CD8-positive, alpha-beta memory T cell (primary cell): ENCODE results near the gene TBL1X. TPM values are rescaled to one million over a fixed set of nuclear protein-coding genes. Genes with fewer than 3 reads are reported as not detected.

Experiments
- CTCF ChIA-PET: fragments of 350-600 bp; sonication (Branson Sonifier 250); formaldehyde crosslinking; loops from one replicate; lab custom pipeline; 2021; ENCODE audit warnings: antibody characterized with exemption; lab: Charles Lee
- POLR2A ChIA-PET: fragments of 350-600 bp; sonication (Branson Sonifier 250); formaldehyde crosslinking; loops from one replicate; lab custom pipeline; 2021; ENCODE audit warnings: antibody characterized with exemption; lab: Charles Lee
- DNase-seq, 5 donors: peaks; one replicate each; pipeline versions ENCODE4 v3.0.0 to v3.0.0-alpha.2; 2020 to 2022; ENCODE audit warnings: mixed read lengths in 1 of 5
- H3K27ac ChIP-seq: one replicate; pipeline ENCODE4 v1.7.0; 2013; ENCODE audit warnings: low read depth, mild to moderate bottlenecking, low read length, moderate library complexity
- H3K27me3 ChIP-seq: 2 replicates; pipeline ENCODE4 v1.7.0; 2013; ENCODE audit warnings: low read length, mild to moderate bottlenecking; ENCODE audit not compliant: insufficient read depth, poor library complexity, severe bottlenecking
- H3K36me3 ChIP-seq: 2 replicates; pipeline ENCODE4 v1.7.0; 2013; ENCODE audit warnings: mild to moderate bottlenecking, low read length, moderate library complexity; ENCODE audit not compliant: insufficient read depth
- H3K4me1 ChIP-seq: 2 replicates; pipeline ENCODE4 v1.7.0; 2013; ENCODE audit warnings: mild to moderate bottlenecking, low read length, moderate library complexity; ENCODE audit not compliant: insufficient read depth
- H3K4me3 ChIP-seq: 2 replicates; pipeline ENCODE4 v1.7.0; 2013; ENCODE audit warnings: mild to moderate bottlenecking, low read length
- H3K9me3 ChIP-seq: 2 replicates; pipeline ENCODE4 v1.7.0; 2013; ENCODE audit warnings: mild to moderate bottlenecking, low read length
- H3K27ac Mint-ChIP-seq, 8 donors: one replicate each; pipeline ENCODE4 v1.8.0; 2020 to 2021; ENCODE audit warnings: mixed read lengths in 8 of 8, mild to moderate bottlenecking in 6 of 8, inconsistent platforms in 3 of 8, moderate library complexity in 3 of 8
- H3K27me3 Mint-ChIP-seq, 2 donors: one replicate each; pipeline ENCODE4 v1.8.0; 2020 to 2021; ENCODE audit warnings: mixed read lengths in 2 of 2, mild to moderate bottlenecking in 1 of 2, moderate library complexity in 1 of 2
- H3K36me3 Mint-ChIP-seq, 3 donors: one replicate each; pipeline ENCODE4 v1.8.0; 2020 to 2021; ENCODE audit warnings: mixed read lengths in 3 of 3, inconsistent platforms in 1 of 3, mild to moderate bottlenecking in 1 of 3
- H3K4me1 Mint-ChIP-seq, 3 donors: one replicate each; pipeline ENCODE4 v1.8.0; 2020 to 2021; ENCODE audit warnings: mixed read lengths in 3 of 3, inconsistent platforms in 1 of 3, mild to moderate bottlenecking in 1 of 3
- H3K4me3 Mint-ChIP-seq, 7 donors: one replicate each; pipeline ENCODE4 v1.8.0; 2020 to 2021; ENCODE audit warnings: mixed read lengths in 7 of 7, mild to moderate bottlenecking in 6 of 7, moderate library complexity in 4 of 7, inconsistent platforms in 2 of 7
- H3K9me3 Mint-ChIP-seq, 5 donors: one replicate each; pipeline ENCODE4 v1.8.0; 2020 to 2022; ENCODE audit warnings: mixed read lengths in 5 of 5, mild to moderate bottlenecking in 3 of 5, moderate library complexity in 2 of 5, inconsistent platforms in 1 of 5
- polyA plus RNA-seq: library from polyadenylated mRNA; unstranded; fragments of 300-500 nt; fragmentation: Illumina TruSeq; gene quantifications from one replicate; pipeline ENCODE4 v1.2.3, GENCODE V29; 2021
- total RNA-seq, 2 experiments: library from RNA; stranded (reverse); gene quantifications; one replicate each; pipeline ENCODE4 v1.2.3, GENCODE V29; 2021

Gene TBL1X
- total RNA-seq (10 to 100 TPM; 21.3 to 25.0 TPM), polyA plus RNA-seq (16.1 TPM)

DNA sequence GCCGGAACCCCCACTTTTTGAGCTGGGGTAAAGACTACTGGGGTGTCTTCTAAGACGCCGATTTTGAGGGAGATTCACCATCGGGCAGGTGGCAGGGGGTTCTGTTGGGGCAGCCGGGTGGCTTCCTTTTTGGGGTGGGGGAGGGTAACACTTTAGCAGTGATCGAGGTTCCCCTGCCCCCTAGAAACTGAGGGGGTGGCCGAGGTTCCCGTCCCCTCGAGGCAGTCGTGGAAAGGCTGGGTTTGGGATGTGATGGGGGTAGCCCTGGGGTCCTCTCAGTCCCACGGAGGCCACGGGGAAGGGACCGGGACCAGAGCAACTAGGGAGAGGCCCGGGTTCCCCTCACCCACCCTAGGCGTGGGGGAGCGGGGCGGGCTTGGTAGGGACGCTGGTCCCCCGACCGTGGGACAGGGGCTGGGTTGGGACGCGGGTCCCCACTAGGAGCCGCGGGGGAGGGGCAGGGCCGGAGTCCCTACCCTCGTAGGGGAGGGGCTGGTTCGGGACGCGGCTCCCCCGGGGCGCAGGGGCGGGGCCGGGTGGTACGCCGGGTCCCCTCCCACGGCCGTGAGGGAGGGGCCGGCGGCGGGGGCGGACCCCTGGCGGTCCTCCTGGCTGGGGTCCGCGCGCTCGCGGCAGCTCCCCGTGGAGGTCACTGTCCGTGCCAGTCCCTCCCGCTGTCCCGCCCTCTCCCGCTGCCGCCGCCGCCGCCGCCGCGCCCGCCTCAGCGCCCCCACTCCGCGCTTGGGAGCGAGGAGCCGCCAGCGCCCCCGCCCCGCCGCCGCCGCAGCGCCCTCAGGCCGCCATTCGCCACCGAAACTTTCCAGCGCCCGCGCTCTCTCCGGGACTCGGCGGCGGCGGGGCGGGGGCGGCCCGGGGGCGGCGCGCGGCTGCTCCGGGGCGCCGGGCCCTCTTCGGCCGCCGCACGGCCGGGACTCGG lies at the start of gene TBL1X:
Gene TBL1X (plus strand): TSS at position 624 of the 937 bp plus-strand sequence. CDS start 188,529 bp downstream, outside the sequence.
- POLR2A ChIA-PET = interaction anchor here (0.6 to 3.1 kb wide), 3 partner anchors 113 to 477 kb away, joined by 3 to 43 read pairs (median 7); no protein-coding TSS in a partner anchor
- peaks cover 0 to 5% (median 3%) of the 10 kb centered on the region in 5 donors for H3K9me3 Mint-ChIP-seq
- Histone ChIP-seq H3K27me3 (no peaks in the 10 kb centered on the region), H3K27ac (peak within 1 kb of the TSS; percentile 54), H3K9me3 (no peaks in the 10 kb centered on the region), H3K4me1 (peaks cover 28% of the 10 kb centered on the region), H3K4me3 (peak within 1 kb of the TSS; percentile 22), H3K36me3 (no peaks in the 10 kb centered on the region)
- peak; percentile 23 to 57 (median 49) for DNase-seq
- H3K36me3 Mint-ChIP-seq = peaks cover 0 to 8% (median 1%) of the 10 kb centered on the region in 3 donors
- H3K4me3 Mint-ChIP-seq = peak within 1 kb of the TSS; percentile 76 to 87 (median 82)
- peaks cover 43 to 50% (median 47%) of the 10 kb centered on the region in 3 donors for H3K4me1 Mint-ChIP-seq
- H3K27me3 Mint-ChIP-seq = peaks cover 0 to 17% of the 10 kb centered on the region in 2 donors
- peak within 1 kb of the TSS; percentile 58 to 98 (median 85) for H3K27ac Mint-ChIP-seq
- CTCF ChIA-PET = interaction anchor here (1.4 to 2.6 kb wide), 2 partner anchors 8 to 122 kb away, joined by 3 to 12 read pairs; no protein-coding TSS in a partner anchor

DNA sequence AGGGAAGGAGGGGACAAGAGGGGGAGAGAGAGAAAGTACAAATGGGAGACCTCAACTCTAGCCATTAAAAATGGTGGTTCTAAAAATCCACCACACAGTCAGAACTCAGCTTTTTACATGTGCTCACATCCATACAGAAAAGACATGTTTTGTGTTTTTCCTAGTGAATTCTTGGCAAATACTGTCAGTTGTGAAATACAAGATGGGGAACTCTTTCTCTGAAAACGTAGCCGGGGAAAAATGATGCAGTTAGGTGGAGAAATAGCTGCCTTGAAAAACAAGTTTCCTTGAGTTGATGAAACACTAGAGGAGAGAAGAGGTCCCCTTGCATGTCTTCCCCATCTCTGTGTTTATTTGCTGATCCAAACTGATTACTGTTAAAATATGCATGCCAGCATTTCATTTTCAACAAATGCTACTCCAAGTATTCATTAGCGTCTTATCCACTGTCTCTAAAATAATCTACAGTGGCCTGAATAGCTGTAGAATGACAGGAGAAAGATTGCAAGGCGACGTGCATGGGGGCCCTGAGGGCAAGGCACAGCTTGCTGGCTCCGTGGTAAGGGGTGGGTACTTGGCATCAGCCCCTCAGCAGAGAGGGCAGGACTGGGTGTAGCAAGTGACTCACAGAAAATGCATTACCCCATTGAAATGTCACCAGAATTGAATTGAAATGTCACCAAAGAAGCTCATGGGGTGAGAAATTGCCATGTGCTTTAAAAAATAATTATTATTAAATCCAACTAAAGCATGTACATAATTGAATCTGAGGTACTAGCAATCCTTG lies 48.1 kb upstream of the TBL1X start:
- H3K36me3 ChIP-seq = no peaks in the 10 kb centered on the region
- H3K27me3 Mint-ChIP-seq = peaks cover 0 to 4% of the 10 kb centered on the region in 2 donors
- no peaks in the 10 kb centered on the region for H3K4me1 ChIP-seq
- H3K4me3 Mint-ChIP-seq = no peak overlapping the region
- no peaks in the 10 kb centered on the region for H3K36me3 Mint-ChIP-seq
- no peaks in the 10 kb centered on the region for H3K9me3 ChIP-seq
- H3K4me1 Mint-ChIP-seq = peaks cover 0 to 9% (median 4%) of the 10 kb centered on the region in 3 donors
- ChIA-PET CTCF (no interaction called here), POLR2A (no interaction called here)
- no peaks in the 10 kb centered on the region for H3K9me3 Mint-ChIP-seq
- H3K27ac ChIP-seq = no peak overlapping the region
- DNase-seq = no peak
- H3K4me3 ChIP-seq = no peak overlapping the region
- no peaks in the 10 kb centered on the region for H3K27me3 ChIP-seq
- H3K27ac Mint-ChIP-seq = no peak overlapping the region

DNA sequence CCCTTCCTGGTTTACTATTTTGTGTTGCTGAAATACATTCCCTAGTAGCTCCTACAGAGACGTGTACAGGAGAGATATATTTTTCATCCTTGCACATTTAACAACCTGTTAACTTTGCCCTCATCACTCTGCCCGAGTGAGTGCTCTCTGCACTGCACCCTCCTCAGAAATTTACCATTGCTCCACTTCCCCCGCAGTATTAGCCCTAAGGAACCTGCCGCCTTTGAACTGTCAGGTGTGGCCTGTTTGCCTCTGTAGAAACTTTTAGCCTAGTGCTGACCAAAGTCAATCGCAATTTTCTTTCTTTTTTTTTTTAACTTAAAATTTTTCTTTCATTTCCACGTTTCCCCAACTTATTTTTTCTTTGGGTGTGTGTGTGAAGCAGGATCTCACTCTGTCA lies 46.6 kb upstream of the TBL1X start:
- ChIA-PET POLR2A (no interaction called here), CTCF (no interaction called here)
- H3K27ac ChIP-seq = no peak overlapping the region
- Mint-ChIP-seq H3K9me3 (no peaks in the 10 kb centered on the region), H3K27me3 (peaks cover 0 to 4% of the 10 kb centered on the region in 2 donors), H3K36me3 (no peaks in the 10 kb centered on the region), H3K27ac (no peak overlapping the region), H3K4me3 (no peak overlapping the region), H3K4me1 (peaks cover 0 to 9% (median 4%) of the 10 kb centered on the region in 3 donors)
- no peaks in the 10 kb centered on the region for H3K9me3 ChIP-seq
- DNase-seq = no peak
- no peaks in the 10 kb centered on the region for H3K27me3 ChIP-seq
- no peaks in the 10 kb centered on the region for H3K4me1 ChIP-seq
- H3K4me3 ChIP-seq = no peak overlapping the region
- no peaks in the 10 kb centered on the region for H3K36me3 ChIP-seq

DNA sequence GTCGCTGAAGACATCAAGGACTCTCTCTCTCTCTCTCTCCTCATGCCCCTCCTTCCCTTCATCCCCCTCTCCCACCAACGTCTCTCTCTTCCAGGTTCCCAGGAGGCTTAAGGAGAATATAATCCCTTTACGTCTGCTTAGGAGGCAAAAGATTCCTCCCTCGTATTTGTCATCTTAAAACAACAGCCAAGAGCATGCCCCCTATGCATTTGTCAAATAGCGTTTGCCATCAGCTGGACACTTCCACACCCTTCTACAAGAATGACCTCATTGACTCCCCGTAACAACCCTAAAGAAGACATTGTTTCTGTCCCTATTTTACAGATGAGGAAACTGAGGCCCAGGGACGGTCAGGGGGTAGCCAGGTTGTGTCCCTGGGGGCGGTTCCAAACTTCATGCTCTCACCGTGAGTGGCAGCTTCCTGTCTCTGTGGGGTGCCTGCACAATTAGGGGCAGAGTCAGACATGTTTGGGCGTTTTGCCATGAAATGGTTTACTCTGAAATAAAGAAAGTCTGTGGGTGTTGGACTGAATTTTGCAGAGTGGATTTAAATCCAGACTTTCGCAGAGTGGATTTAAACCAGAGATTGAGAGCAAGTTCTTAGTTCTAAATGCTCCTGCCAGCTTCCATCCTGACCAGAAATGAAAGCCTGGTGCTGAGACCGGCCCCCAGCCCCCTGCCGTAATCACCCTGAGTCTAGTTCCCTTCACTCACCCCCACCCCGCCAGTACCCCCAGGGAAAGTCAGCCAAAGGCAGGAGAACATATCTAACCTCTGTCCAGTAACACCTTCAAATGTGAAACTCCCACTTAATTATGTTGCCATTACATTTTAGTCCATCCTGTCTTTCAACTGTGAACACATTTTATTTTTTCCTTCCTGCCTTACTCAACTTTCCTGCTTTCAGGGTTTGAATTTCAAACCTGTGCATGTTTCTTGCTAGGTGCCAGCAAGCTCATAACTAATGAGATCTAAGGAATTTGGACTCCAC lies 44.3 kb upstream of the TBL1X start:
- CTCF ChIA-PET = no interaction called here

DNA sequence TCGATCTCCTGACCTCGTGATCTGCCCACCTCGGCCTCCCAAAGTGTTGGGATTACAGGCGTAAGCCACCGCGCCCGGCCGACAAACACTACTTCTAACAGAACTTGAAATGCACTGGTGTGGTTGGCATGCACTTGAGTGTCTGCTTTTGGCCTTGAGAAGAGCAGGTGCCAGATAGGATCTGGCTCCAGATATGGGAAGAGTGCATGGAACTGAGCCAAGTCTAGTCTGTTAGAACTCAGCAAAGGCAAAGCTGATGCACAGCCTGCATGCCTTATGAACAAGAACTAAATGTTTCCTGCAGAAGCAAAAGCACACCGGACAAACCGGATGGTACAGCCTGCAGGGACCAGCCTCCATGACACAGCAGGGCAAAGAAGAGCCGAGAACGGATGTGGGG lies 35.1 kb upstream of the TBL1X start:
- Mint-ChIP-seq H3K4me3 (no peak overlapping the region), H3K27ac (peak overlapping the region in 2 of 8 donors; percentile 0 to 94), H3K9me3 (peaks cover 0 to 5% (median 2%) of the 10 kb centered on the region in 5 donors), H3K27me3 (peaks cover 0 to 7% of the 10 kb centered on the region in 2 donors), H3K4me1 (no peaks in the 10 kb centered on the region), H3K36me3 (peaks cover 0 to 6% (median 0%) of the 10 kb centered on the region in 3 donors)
- CTCF ChIA-PET = no interaction called here
- DNase-seq = no peak
- no peaks in the 10 kb centered on the region for H3K4me1 ChIP-seq
- H3K4me3 ChIP-seq = no peak overlapping the region
- H3K9me3 ChIP-seq = no peaks in the 10 kb centered on the region
- POLR2A ChIA-PET = no interaction called here
- H3K36me3 ChIP-seq = no peaks in the 10 kb centered on the region
- H3K27ac ChIP-seq = no peak overlapping the region
- H3K27me3 ChIP-seq = no peaks in the 10 kb centered on the region

More for the DNA sequence above, 44.3 kb upstream of the TBL1X start:
- Mint-ChIP-seq H3K4me3 (no peak overlapping the region), H3K9me3 (peaks cover 0 to 4% (median under 1%) of the 10 kb centered on the region in 5 donors), H3K4me1 (peaks cover 0 to 9% (median 4%) of the 10 kb centered on the region in 3 donors), H3K27me3 (peaks cover 0 to 4% of the 10 kb centered on the region in 2 donors), H3K36me3 (peaks cover 0 to 1% (median 0%) of the 10 kb centered on the region in 3 donors), H3K27ac (peak overlapping the region in 1 of 8 donors; percentile 24)
- Histone ChIP-seq H3K27ac (no peak overlapping the region), H3K9me3 (no peaks in the 10 kb centered on the region), H3K27me3 (no peaks in the 10 kb centered on the region), H3K4me3 (no peak overlapping the region), H3K36me3 (no peaks in the 10 kb centered on the region), H3K4me1 (no peaks in the 10 kb centered on the region)
- POLR2A ChIA-PET = no interaction called here
- peak in 1 of 5 donors; percentile 13 for DNase-seq

DNA sequence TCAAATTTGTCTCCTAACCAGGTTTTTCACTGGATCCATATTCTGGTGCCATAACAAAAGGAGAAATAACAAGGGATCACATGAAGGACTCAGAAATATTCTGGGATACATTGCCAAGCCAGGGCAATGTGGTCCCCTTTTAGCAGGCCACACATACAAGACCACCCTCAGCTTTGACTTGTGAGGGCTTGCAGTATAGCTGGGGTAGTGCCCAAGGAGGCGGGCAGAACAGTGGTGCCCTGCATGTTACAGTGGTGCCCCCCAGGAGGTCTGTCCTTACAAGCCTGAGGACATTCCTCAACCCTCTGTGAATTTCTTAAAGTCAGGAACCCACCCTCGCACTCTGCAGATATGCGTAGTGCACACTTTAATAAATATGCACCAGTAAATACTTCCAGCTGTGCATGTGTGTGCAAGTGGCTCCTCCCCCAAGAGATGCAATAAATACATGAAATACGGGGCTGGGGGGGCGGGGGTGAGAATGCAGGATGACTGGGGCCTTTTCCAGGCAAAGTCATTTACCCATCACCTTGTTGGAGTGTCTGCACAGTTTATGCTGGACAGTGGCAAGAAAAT lies 34.4 kb upstream of the TBL1X start:
- peaks cover 0 to 6% (median 0%) of the 10 kb centered on the region in 3 donors for H3K36me3 Mint-ChIP-seq

DNA sequence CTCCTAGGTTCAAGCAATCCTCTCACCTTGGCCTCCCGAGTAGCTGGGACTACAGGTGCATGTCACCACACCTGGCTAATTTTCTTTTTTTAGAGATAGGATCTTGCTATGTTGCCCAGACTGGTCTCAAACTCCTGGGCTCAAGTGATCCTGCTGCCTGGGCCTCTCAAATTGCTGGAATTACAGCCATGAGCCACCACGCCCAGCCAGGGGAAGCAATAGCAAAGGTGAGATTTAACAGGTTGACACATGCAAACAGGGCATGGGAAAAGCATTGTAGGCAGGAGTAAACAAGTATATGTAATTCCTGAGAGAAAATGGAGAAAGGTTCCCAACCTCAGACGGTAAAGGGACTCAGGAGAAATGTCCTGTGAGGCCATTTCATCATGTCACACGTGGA lies 33.6 kb upstream of the TBL1X start:
- Histone ChIP-seq H3K36me3 (no peaks in the 10 kb centered on the region), H3K4me3 (no peak overlapping the region), H3K27me3 (no peaks in the 10 kb centered on the region), H3K9me3 (no peaks in the 10 kb centered on the region), H3K27ac (no peak overlapping the region), H3K4me1 (no peaks in the 10 kb centered on the region)
- H3K4me1 Mint-ChIP-seq = no peaks in the 10 kb centered on the region
- no peak for DNase-seq
- peaks cover 0 to 3% (median 0%) of the 10 kb centered on the region in 5 donors for H3K9me3 Mint-ChIP-seq
- H3K4me3 Mint-ChIP-seq = no peak overlapping the region
- ChIA-PET POLR2A (no interaction called here), CTCF (no interaction called here)
- H3K27ac Mint-ChIP-seq = no peak overlapping the region
- no peaks in the 10 kb centered on the region for H3K36me3 Mint-ChIP-seq
- peaks cover 0 to 7% of the 10 kb centered on the region in 2 donors for H3K27me3 Mint-ChIP-seq

More for the DNA sequence above, 34.4 kb upstream of the TBL1X start:
- peak overlapping the region in 1 of 8 donors; percentile 94 for H3K27ac Mint-ChIP-seq
- no peak for DNase-seq
- H3K36me3 ChIP-seq = no peaks in the 10 kb centered on the region
- CTCF ChIA-PET = no interaction called here
- H3K4me1 Mint-ChIP-seq = no peaks in the 10 kb centered on the region
- H3K27me3 Mint-ChIP-seq = peaks cover 0 to 7% of the 10 kb centered on the region in 2 donors
- POLR2A ChIA-PET = no interaction called here
- no peak overlapping the region for H3K4me3 Mint-ChIP-seq
- no peak overlapping the region for H3K4me3 ChIP-seq
- H3K27ac ChIP-seq = no peak overlapping the region
- no peaks in the 10 kb centered on the region for H3K4me1 ChIP-seq
- H3K27me3 ChIP-seq = no peaks in the 10 kb centered on the region
- H3K9me3 Mint-ChIP-seq = peaks cover 0 to 5% (median 0%) of the 10 kb centered on the region in 5 donors
- no peaks in the 10 kb centered on the region for H3K9me3 ChIP-seq
